Sciatic nerve (tissue), 2 donors: ENCODE measurements around the gene RSPH3. TPM values are rescaled to one million over a fixed set of nuclear protein-coding genes. Genes with fewer than 3 reads are reported as not detected.

ENCODE experiments used
- ATAC-seq: fragments of 200-7000 bp; cut with Tn5 transposase; one replicate; pipeline ENCODE4 v1.9.1; 2020; ENCODE audit warnings: mild to moderate bottlenecking, moderate library complexity
- DNase-seq: peaks from one replicate; pipeline ENCODE4 v3.0.0-alpha.2; 2020; ENCODE audit warnings: low spot score
- intact Hi-C: fragments of 100-400 bp; cut with DNase I; formaldehyde crosslinking; loops from one replicate; pipeline ENCODE4 v1.14.2; 2022
- total RNA-seq: library from RNA; stranded (reverse); fragmentation: NEBNext Ultra II Directional; extraction: Animal tissue kit (Norgen Biotek cat#: 25700); gene quantifications from one replicate; pipeline ENCODE4 v1.2.1, GENCODE V29; 2021
- donor health status: DM: no; HTN: no; CAD: no.
- donor health status: DM: no; HTN: no; CAD: no.

RSPH3 gene
- total RNA-seq, 1 donor from 2014 or later: 11.1 TPM

DNA sequence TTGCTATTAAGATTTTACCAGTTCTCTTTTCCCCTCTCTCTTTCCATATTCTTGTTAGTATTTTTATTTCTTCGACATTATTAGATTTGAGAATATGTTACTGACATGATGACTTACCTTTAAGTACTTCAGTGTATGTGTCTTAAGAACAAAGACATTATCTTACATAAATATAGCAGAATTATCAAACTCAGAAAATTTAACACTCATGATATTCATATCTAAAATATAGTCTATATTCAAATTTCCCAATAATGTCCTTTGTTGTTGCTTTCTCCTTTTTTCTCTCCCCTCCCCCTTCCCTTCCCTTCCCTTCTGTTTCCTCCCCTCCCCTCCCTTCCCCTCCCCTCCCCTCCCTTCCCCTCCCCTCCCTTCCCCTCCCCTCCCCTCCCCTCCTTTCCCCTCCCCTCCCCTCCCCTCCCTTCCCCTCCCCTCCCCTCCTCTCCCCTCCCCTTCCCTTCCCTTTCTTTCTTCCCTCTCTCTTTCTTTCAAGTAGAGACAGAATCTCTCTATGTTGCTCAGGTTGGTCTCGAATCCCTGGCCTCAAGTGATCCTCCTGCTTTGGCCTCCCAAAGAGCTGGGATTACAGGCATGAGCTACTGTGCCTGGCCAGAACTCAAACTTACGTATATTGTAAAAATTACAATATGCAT, 56.5 kb downstream of the RSPH3 start:
- DNase-seq: no peak
- intact Hi-C loops: no loop called here
- ATAC-seq: no peak

DNA sequence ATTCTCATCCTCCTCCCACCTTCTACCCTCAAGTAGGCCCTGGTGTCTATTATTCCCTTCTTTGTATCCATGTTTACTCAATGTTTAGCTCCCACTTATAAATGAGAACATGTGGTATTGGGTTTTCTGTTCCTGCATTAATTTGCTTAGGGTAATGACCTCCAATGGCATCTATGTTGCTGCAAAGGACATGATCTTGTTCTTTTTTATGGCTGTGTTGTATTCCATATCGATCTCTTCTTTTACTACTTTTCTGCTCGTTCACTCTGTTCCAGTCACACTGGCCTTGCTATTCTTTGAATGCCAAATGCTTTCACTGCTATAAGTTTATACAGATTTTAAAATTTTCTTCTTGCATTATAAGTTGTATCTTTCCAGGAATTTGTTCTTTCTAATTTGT, 57.7 kb downstream of the RSPH3 start:
- ATAC-seq: no peak
- intact Hi-C loops: no loop called here

DNA sequence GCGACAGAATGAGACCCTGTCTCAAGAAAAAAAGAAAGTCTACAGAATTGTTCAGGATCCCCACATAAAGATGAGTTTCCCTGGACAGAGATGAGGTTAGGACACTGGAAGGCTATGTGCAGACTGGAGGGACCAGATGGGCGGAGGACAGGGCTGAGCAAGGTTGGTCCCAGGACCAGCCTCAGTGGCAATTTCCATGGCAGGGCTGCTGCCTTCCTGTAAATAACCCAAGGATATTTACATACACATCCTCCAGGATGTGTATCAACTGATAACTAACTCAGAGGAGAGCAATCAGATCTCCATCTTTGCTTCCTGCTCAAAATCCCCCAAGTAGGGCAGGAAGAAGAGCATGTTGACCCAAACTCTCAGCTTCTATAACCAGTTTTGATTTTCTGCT, 58.8 kb downstream of the RSPH3 start:
- DNase-seq (no peak), ATAC-seq (no peak)
- intact Hi-C loops: no loop called here

More for the DNA sequence above, 57.7 kb downstream of the RSPH3 start:
- no peak for DNase-seq

DNA sequence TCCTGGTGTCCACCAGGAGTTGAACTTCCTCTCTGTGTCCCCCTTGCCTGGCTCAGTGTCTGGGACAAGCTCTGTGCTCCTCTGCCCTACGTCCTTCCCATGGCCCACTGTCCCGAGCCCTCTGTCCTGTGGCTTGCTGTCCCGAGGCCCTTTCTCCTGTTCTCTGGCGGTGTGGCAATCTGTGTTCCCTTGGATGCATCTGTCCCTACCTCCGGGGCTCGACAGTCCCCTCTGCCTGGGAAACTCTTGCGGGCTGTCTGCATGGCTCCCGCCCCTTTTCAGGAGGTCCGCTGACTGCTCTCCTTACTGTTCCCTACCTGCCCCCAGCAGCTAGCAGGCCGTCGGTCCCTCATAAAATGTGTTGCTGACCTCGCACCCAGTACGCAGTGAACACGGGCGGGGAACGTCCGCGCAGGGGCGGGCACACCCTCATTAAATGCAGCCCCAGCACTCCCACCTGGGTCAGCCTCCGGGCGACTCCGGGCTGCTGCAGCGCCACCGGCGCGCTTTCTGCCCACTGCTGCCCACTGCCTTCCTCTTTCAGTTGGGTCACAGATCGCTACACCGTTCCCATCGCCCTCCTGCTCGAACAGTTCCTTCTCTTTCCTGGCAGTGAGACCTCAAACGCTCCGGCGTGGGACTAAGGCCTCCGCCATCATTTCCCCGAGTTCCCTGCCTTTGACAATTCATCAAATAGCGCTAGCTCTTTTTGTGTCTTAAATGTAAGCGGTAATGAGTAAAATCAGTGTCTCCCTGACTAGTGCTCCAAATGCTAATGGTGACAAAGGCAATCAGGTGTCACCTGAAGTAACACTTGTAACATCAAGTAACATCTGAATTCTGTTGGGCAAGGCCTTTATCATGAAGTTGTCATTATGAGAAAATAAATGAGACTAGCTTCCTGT, 60.5 kb downstream of the RSPH3 start:
- ATAC-seq (peak; percentile 63), DNase-seq (no peak)
- intact Hi-C loops: no loop called here

DNA sequence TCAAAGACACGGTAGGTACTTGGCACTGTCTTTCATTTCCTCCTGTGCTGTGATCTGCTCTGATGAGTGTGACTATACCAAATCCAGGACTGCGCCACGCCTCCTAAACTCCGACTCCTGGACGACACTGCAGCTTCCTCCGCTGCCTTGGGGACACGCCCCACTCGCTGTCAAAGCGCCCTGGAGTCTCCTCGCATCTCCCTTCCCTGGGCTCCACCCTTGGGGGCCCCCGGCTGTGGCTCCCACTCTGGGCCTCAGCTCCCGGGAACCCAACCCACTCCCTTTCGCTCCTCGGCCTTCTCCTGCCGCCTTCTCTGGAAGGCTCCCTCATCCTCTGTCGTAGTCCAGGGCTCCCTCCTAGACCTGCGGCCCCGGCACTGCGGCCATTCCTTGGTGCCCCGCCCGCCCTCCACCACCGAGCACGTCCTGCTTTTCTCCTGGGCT, 61.2 kb downstream of the RSPH3 start:
- ATAC-seq (peak; percentile 81), DNase-seq (no peak)
- intact Hi-C loops: no loop called here

DNA sequence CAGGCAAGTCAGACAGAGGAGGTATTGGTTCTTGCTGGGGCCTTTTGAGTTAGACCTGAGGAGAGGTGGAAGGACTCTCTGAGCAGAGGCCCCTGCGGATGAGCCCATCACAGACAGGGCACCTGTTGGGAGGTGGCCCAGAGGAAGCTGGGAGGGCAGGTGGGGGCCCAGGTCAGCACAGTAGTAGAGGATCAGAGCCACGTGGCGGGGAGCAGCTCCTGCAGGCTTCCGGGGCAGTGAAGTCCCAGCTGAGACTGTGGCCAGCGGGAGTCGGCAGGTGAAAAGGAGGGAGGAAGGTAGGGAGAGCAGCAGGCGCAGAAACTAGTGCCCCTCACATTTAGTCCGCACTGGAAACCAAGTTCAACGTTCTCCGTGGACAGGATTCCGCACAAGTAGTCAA, 61.8 kb downstream of the RSPH3 start:
- intact Hi-C loops: no loop called here
- ATAC-seq: no peak
- no peak for DNase-seq

DNA sequence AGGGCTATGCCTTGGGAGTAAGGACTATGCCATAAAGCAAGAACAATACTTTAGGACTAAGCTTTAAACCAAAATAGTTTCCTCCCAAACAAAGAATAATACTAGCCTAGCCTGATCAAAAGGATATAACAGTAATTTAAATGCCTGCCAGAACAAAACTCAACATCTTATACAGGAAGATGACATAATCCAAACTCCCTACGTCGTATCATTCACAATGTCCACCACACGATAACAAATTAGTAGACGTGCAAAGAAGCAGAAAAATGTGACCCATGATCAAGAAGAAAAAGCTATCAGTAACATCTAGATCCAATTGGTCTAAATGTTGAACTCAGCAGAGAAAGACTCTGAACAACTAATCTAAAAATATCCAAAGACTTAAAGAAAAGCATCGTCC, 65.8 kb downstream of the RSPH3 start:
- ATAC-seq: no peak
- intact Hi-C loops: no loop called here
- no peak for DNase-seq

DNA sequence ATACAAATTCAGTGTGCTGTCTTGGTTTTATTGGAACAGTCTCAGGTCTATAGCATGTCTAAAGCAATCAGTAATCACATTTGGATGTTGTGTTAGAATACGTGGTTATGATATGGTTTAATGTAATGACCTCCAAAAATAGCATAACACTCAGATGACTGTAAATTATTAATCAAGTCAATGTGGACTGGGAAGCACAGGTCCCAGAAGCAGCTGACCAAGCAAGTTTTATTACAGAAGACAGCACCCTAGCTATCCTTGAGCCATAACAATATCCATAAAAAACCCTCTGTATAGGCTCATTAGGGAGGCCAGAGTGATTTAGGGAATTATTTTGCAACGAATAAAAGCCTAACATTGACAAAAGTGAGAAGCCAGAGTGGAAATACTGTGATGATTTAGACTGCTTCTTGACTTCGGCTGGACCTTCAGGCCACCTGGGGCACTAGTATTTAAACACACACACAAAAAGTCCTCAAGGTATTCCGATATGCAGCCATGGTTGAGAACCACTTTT, 66.9 kb downstream of the RSPH3 start:
- intact Hi-C loops: no loop called here
- ATAC-seq: no peak
- DNase-seq: no peak

DNA sequence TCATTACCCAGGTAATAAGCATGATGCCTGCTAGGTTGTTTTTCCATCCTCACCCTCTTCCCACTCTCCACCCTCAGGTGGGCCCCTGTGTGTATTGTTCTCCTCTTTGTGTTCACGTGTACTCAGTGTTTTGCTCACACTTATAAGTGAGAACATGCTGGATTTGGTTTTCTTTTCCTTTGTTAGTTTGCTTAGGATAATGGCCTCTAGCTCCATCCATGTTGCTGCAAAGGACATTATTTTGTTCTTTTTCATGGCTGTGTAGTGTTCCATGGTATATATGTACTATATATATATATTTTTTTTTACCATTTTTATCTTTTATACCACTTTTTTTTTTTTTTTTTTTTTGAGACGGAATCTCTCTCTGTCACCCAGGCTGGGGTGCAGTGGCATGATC, 71.9 kb downstream of the RSPH3 start:
- ATAC-seq (no peak), DNase-seq (no peak)
- intact Hi-C loops: no loop called here

DNA sequence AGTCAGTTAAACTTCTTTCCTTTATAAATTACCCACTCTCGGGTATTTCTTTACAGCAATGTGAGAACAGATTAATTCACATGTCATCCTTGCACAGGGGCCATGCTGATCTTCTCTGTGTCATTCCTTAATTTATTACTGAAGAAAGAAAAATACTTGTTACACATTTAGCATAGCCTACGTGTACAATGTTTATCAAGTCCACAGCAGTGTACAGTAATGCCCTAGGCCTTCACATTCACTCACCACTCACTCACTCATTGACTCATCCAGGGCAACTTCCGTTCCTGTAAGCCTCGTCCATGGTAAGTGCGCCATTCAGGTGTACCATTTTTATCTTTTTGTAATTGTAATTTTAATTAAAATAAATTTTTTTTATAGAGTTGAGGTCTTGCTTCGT, 73.6 kb downstream of the RSPH3 start:
- DNase-seq (no peak), ATAC-seq (no peak)
- intact Hi-C loops: no loop called here

DNA sequence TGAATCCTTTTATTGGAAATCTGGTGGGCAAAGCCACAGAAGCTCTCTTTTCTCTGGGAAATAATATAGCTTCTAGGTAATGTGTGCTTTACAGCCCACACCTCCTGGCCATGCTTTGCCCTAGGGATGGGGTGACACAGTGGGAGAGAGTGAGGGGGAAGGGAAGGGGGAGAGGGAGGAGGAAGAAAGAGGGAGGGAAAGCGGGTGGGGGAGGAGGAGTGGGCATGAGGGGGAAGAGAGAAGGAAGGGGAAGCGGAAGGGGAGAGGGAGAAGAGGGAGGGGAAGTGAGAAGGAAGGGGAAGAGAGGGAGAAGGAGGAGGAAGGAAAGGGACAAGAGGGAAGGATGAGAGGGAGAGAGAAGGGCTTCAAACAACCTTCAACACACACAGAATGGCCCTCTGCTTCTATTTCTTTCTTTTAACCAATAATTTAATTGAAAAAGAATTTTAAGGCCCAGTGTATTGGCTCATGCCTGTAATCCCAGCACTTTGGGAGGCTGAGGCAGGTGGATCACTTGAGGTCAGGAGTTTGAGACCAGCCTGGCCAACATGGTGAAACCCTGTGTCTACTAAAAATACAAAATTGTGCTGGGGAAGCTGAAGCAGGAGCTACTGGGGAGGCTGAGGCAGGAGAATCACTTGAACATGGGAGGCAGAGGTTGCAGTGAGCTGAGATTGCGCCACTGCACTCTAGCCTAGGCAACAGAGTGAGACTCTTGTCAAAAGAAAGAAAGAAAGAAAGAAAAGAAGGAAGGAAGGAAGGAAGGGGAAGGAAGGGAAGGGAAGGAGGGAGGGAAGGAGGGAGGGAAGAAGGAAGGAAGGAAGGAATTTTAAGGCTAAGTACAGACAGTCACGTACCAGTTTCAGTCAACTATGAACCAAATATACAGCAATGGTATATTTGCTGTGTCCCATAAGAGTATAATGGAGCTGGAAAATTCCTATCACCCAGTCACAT, 75.2 kb downstream of the RSPH3 start:
- DNase-seq (no peak), ATAC-seq (no peak)
- intact Hi-C loops: no loop called here

DNA sequence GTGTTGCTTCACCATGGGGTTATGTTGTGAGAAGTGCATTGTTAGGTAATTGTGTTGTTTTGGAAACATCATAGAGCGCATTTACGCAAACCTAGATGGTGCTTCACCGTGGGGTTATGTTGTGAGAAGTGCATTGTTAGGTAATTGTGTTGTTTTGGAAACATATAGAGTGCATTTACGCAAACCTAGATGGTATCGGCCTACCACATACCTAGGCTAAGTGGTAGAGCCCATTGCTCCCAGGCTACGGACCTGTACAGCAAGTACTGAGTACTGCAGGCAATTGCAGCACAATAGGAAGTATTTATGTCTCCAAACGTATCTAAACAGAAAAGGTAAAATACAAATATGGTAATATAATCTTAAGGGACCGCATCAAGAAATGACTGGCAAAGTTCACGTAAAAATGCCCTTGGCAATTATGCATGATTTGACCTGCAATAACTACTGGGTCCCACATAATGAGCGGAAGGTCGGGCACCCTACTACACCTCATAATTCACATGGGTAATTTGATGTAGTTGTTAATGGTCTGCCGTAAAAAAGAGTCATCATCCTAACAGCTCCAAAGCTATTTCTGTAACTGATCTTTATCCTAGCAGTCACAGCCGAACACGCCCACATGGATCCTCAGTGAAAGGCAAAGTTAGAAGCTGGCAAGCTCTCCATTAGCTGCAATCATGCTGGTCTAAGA, 76.0 kb downstream of the RSPH3 start:
- intact Hi-C loops: no loop called here
- no peak for DNase-seq

More for the DNA sequence above, 76.0 kb downstream of the RSPH3 start:
- no peak for ATAC-seq

Other genes starting within 250 kb of the RSPH3 start
- gene EZR, start 180.8 kb downstream of the RSPH3 start, total RNA-seq: 113 TPM
- 8.0 TPM for gene TAGAP, start 44.8 kb upstream of the RSPH3 start, total RNA-seq
- gene FNDC1, start 169.2 kb upstream of the RSPH3 start, total RNA-seq: 13.7 TPM